OCI-LY7 (cell line): ENCODE measurements around the gene UBAP2. TPM values are rescaled to one million over a fixed set of nuclear protein-coding genes. Genes with fewer than 3 reads are reported as not detected.

ENCODE experiments used
- BruUV-seq: library from RNA; stranded (reverse); fragments of 400-500 nt; replicated peaks from 2 replicates; lab custom pipeline; 2021; lab: Mats Ljungman, UMichigan
- CTCF ChIA-PET: fragments of 300-600 bp; sonication (Branson Sonifier 250); formaldehyde crosslinking; loops from one replicate; lab custom pipeline; 2022; ENCODE audit warnings: antibody characterized with exemption; ENCODE audit not compliant: unreplicated experiment; lab: Charles Lee
- POLR2A ChIA-PET: fragments of 300-600 bp; sonication (Branson Sonifier 250); formaldehyde crosslinking; loops from one replicate; lab custom pipeline; 2022; ENCODE audit warnings: antibody characterized with exemption; lab: Charles Lee
- DNase-seq: peaks from one replicate; pipeline ENCODE4 v3.0.0-alpha.2; 2015; ENCODE audit warnings: low spot score
- H2AFZ ChIP-seq: fragments of 200-600 bp; sonication (generic), shearing (Covaris generic); 2 replicates; pipeline ENCODE4 v1.6.1; 2014; ENCODE audit warnings: mild to moderate bottlenecking, antibody characterized with exemption, low read length, moderate library complexity
- H3K27ac ChIP-seq: fragments of 200-600 bp; sonication (generic); 2 replicates; pipeline ENCODE4 v1.5.1; 2014; ENCODE audit warnings: mixed run types, low read depth, mild to moderate bottlenecking, moderate library complexity, low read length, inconsistent platforms; ENCODE audit not compliant: poor library complexity, severe bottlenecking
- H3K36me3 ChIP-seq: fragments of 200-600 bp; sonication (generic); 2 replicates; pipeline ENCODE4 v1.6.1; 2014; ENCODE audit warnings: mild to moderate bottlenecking, antibody characterized with exemption, low read length, moderate library complexity, mixed read lengths; ENCODE audit not compliant: insufficient read depth
- H3K4me1 ChIP-seq: fragments of 200-600 bp; sonication (generic); 2 replicates; pipeline ENCODE4 v1.5.1; 2014; ENCODE audit warnings: mild to moderate bottlenecking, low read length; ENCODE audit not compliant: insufficient read depth, poor library complexity, severe bottlenecking
- H3K4me2 ChIP-seq: fragments of 200-600 bp; sonication (generic); 2 replicates; pipeline ENCODE4 v1.6.1; 2014; ENCODE audit warnings: mild to moderate bottlenecking, low read length
- H3K4me3 ChIP-seq: fragments of 200-600 bp; sonication (generic); 2 replicates; pipeline ENCODE4 v1.5.1; 2014; ENCODE audit warnings: mild to moderate bottlenecking, low read depth, low read length; ENCODE audit not compliant: poor library complexity, severe bottlenecking
- H3K79me2 ChIP-seq: fragments of 200-600 bp; sonication (generic); 2 replicates; pipeline ENCODE4 v1.6.1; 2016; ENCODE audit warnings: low read depth, mild to moderate bottlenecking, low read length, moderate library complexity, mixed read lengths; ENCODE audit not compliant: insufficient read depth
- H3K9me2 ChIP-seq: fragments of 200-600 bp; sonication (generic); 2 replicates; pipeline ENCODE4 v1.6.1; 2016; ENCODE audit warnings: mild to moderate bottlenecking, low read length, mixed read lengths; ENCODE audit not compliant: insufficient read depth
- H3K9me3 ChIP-seq: fragments of 200-600 bp; sonication (generic); 2 replicates; pipeline ENCODE4 v1.6.1; 2014; ENCODE audit warnings: mild to moderate bottlenecking, mixed run types, low read length, mixed read lengths
- H4K20me1 ChIP-seq: fragments of 200-600 bp; sonication (generic); 2 replicates; pipeline ENCODE4 v1.6.1; 2014; ENCODE audit warnings: mild to moderate bottlenecking, antibody characterized with exemption, low read length, moderate library complexity, mixed read lengths; ENCODE audit not compliant: insufficient read depth
- EZH2phosphoT487 ChIP-seq: fragments of 200-600 bp; sonication (generic); IDR thresholded peaks from 2 replicates; pipeline ENCODE4 v1.6.1; 2018; ENCODE audit warnings: low read depth, borderline replicate concordance, mild to moderate bottlenecking, mixed run types, antibody characterized with exemption, low read length, moderate library complexity, mixed read lengths
- intact Hi-C: fragments of 100-400 bp; cut with micrococcal nuclease; formaldehyde crosslinking; loops from one replicate; pipeline ENCODE4 v1.10.0; 2022; ENCODE audit not compliant: unreplicated experiment
- total RNA-seq, 2 experiments: library from RNA; depleted of rRNA in 1 of 2; stranded (reverse); fragments of >200 nt in 1 of 2; shearing (Covaris generic) in 1 of 2; gene quantifications; 2 replicates each; pipeline ENCODE4 v1.2.3, GENCODE V29; 2014 to 2022
- TF ChIP-seq, protein P1 (sequence below): fragments of 200-600 bp; sonication (generic); conservative IDR thresholded peaks from 2 replicates; pipeline ENCODE4 v1.5.1; 2014; ENCODE audit warnings: mild to moderate bottlenecking, antibody characterized with exemption, low read length, moderate library complexity, mixed read lengths

Gene UBAP2
- total RNA-seq, 2 experiments from 2014 or later: 28.5 to 63.9 TPM

DNA sequence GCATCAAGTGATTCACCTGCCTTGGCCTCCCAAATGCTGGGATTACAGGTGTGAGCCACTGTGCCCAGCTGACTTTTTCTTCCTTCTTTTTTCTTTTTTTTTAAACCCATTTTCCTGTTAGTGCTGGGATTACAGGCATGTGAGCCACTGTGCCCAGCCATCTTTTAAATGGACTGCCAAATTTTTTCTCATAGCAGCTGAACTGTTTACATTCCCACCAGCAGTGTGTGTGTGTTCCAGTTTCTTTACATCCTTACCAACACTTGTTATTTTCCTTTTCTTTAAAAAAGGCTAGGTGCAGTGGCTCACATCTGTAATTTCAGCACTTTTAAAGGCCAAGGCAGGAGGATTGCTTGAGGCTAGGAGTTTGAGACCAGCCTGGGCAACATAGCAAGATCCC, 154.8 kb downstream of the UBAP2 start:
- Histone ChIP-seq H3K4me2 (no peak overlapping the region), H2AFZ (no peak overlapping the region), H3K36me3 (peaks cover 49% of the 10 kb centered on the region), H3K4me1 (no peaks in the 10 kb centered on the region), H3K79me2 (peaks cover 52% of the 10 kb centered on the region), H3K4me3 (no peak overlapping the region), H4K20me1 (0 out of 2 replicates have a peak, but pooled peaks cover 5% of the 10 kb centered on the region), H3K9me2 (no peaks in the 10 kb centered on the region), H3K9me3 (no peaks in the 10 kb centered on the region), H3K27ac (no peak overlapping the region)
- no TSS peak for BruUV-seq
- CTCF ChIA-PET: no interaction called here
- POLR2A ChIA-PET: interaction anchor here (0.5 to 1.5 kb wide), 7 partner anchors 9 to 48 kb away, joined by 3 to 8 read pairs (median 3); no protein-coding TSS in a partner anchor
- TF ChIP-seq EZH2phosphoT487: no peak
- TF ChIP-seq, protein P1, sequence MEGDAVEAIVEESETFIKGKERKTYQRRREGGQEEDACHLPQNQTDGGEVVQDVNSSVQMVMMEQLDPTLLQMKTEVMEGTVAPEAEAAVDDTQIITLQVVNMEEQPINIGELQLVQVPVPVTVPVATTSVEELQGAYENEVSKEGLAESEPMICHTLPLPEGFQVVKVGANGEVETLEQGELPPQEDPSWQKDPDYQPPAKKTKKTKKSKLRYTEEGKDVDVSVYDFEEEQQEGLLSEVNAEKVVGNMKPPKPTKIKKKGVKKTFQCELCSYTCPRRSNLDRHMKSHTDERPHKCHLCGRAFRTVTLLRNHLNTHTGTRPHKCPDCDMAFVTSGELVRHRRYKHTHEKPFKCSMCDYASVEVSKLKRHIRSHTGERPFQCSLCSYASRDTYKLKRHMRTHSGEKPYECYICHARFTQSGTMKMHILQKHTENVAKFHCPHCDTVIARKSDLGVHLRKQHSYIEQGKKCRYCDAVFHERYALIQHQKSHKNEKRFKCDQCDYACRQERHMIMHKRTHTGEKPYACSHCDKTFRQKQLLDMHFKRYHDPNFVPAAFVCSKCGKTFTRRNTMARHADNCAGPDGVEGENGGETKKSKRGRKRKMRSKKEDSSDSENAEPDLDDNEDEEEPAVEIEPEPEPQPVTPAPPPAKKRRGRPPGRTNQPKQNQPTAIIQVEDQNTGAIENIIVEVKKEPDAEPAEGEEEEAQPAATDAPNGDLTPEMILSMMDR: no peak
- intact Hi-C loops: no loop called here
- no peak for DNase-seq

DNA sequence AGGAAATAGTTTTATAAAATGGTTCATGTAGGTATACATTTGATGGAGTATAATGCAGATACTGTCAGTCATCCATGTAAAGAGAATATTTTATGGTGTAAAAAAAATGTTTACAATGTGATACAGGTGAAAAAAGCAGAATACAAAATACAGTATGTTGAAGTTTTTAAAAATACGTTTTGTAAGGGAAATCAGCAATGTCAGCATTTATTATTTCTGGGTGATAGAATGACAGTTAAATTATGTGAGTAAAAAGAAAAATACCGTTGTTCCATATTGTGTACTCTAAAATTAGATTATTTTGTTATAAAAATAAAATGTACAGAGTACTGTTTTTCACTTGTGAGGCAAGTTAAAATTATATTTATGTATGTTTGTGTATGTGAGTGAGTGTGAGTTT, 162.7 kb downstream of the UBAP2 start:
- Histone ChIP-seq H3K79me2 (peaks cover 76% of the 10 kb centered on the region), H3K4me3 (no peak overlapping the region), H3K9me3 (no peaks in the 10 kb centered on the region), H3K4me1 (peaks cover 23% of the 10 kb centered on the region), H3K36me3 (peaks cover 54% of the 10 kb centered on the region), H3K4me2 (no peak overlapping the region), H2AFZ (no peak overlapping the region), H3K9me2 (no peaks in the 10 kb centered on the region), H3K27ac (no peak overlapping the region), H4K20me1 (no peaks in the 10 kb centered on the region)
- ChIA-PET CTCF (no interaction called here), POLR2A (interaction anchor here (1.9 kb wide), 1 partner anchor 8 kb away, joined by 8 read pairs; no protein-coding TSS in a partner anchor)
- no peak for DNase-seq
- intact Hi-C loops: no loop called here
- BruUV-seq: no TSS peak
- TF ChIP-seq EZH2phosphoT487: no peak
- TF ChIP-seq, protein P1: no peak

DNA sequence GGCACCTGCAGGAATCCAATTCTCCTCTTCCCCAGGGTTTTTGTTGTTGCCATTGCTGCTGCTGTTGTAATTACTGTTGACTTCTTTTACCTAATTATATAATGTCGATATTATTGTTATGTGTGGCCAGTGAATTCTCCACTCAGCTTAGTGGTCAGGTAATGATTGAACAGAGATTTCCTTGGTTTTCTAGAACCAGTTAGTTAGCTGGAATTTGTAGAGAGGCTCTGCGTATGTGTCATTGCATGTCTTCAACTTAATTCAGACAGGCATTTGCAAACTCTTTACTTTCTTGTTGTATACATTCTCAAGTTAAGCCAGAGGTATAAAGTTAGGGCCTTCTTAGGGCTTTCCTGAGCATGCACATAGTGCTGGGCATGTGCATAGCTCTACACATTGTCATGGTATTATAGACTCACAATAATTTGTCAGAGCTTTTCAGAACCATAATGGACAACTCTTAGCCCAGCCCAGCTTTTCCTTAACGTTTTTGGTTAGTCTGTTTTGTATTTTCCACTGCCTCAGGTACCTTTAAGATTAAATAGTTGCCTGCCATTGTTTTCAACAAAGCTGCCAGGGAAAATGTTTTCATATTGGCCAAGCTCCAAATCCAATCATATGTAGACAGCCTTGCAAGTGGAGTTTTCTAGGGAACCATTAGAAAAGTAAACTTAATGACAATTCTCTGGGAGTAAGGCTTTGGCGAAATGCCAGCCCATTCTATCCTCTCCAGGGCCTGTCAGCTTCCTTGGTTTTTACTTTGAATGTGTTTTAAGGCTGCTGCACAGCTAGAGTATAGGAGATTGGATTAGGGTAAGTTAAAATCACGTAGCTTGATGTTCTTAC, 163.6 kb downstream of the UBAP2 start:
- Histone ChIP-seq H2AFZ (no peak overlapping the region), H3K36me3 (peaks cover 46% of the 10 kb centered on the region), H3K4me1 (peaks cover 31% of the 10 kb centered on the region), H3K27ac (no peak overlapping the region), H3K79me2 (peaks cover 83% of the 10 kb centered on the region), H3K4me2 (no peak overlapping the region), H3K9me2 (no peaks in the 10 kb centered on the region), H3K9me3 (no peaks in the 10 kb centered on the region), H4K20me1 (peaks cover 6% of the 10 kb centered on the region), H3K4me3 (no peak overlapping the region)
- no TSS peak for BruUV-seq
- POLR2A ChIA-PET: interaction anchor here (0.6 to 2.0 kb wide), 5 partner anchors 8 to 81 kb away, joined by 3 to 8 read pairs (median 6); no protein-coding TSS in a partner anchor
- no peak for TF ChIP-seq EZH2phosphoT487
- TF ChIP-seq, protein P1: no peak
- intact Hi-C loops: no loop called here
- no peak for DNase-seq
- CTCF ChIA-PET: no interaction called here
